Sigmoid colon (tissue), 4 donors: ENCODE results near the gene CYB5R4.

ENCODE experiments used
- EP300 ChIP-seq, 4 donors: sonication (generic); formaldehyde crosslinking; IDR thresholded peaks; one replicate each; pipeline ENCODE4 v1.6.1; 2017; ENCODE audit warnings: antibody characterized with exemption in 4 of 4
- TF ChIP-seq, protein P1 (sequence below), 4 experiments: fragments of 450-650 bp in 3 of 4; fragments of 200-600 bp in 1 of 4; IDR thresholded peaks; one replicate each; pipeline ENCODE4 v1.5.1; 2016 to 2019; ENCODE audit warnings: antibody characterized with exemption in 4 of 4, mild to moderate bottlenecking in 3 of 4, moderate library complexity in 2 of 4

DNA sequence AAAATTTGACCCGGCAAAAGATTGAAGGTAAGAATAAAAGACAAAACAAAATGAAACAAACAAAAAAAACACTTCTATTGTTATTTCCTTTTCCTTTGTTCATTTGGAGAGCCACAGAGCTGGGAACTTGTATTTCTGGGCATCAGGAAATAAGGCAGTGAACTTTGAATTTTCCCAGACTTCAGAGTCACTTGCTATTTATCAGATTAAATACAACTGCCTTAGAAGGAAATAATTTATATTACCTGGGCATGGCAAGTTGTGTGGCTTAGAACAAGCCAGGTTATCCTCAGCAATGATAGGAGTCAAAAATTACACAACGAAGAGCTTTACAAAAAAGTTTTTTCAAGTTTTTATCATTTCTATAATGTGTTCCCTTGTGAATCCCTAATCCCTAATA lies 153.9 kb downstream of the CYB5R4 start:
- TF ChIP-seq, protein P1, sequence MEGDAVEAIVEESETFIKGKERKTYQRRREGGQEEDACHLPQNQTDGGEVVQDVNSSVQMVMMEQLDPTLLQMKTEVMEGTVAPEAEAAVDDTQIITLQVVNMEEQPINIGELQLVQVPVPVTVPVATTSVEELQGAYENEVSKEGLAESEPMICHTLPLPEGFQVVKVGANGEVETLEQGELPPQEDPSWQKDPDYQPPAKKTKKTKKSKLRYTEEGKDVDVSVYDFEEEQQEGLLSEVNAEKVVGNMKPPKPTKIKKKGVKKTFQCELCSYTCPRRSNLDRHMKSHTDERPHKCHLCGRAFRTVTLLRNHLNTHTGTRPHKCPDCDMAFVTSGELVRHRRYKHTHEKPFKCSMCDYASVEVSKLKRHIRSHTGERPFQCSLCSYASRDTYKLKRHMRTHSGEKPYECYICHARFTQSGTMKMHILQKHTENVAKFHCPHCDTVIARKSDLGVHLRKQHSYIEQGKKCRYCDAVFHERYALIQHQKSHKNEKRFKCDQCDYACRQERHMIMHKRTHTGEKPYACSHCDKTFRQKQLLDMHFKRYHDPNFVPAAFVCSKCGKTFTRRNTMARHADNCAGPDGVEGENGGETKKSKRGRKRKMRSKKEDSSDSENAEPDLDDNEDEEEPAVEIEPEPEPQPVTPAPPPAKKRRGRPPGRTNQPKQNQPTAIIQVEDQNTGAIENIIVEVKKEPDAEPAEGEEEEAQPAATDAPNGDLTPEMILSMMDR (IDR thresholded peaks at IDR 0.05), result no peak
- TF ChIP-seq EP300 (IDR thresholded peaks at IDR 0.05), result no peak
